ENCODE results near the gene TNNI2.

Gene TNNI2

DNA sequence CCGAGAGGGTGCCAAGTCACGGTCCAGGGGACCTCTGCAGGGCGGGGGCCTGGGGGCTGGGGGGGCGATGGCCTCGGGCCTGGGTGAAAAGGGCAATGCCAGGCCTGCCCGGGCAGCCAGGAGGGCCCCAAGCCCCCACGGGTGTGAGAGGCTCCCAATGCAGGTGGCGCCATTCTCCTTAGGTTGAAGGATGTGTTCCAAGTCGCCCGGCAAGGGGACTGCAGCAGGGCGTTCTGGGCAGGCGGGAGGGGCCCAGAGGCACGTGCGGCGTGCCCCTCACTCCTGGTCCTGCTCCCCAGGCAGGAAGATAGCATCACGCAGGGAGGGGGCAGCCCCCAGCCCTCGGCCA, 730 bp upstream of the TNNI2 start:
- TF ChIP-seq, protein P1, sequence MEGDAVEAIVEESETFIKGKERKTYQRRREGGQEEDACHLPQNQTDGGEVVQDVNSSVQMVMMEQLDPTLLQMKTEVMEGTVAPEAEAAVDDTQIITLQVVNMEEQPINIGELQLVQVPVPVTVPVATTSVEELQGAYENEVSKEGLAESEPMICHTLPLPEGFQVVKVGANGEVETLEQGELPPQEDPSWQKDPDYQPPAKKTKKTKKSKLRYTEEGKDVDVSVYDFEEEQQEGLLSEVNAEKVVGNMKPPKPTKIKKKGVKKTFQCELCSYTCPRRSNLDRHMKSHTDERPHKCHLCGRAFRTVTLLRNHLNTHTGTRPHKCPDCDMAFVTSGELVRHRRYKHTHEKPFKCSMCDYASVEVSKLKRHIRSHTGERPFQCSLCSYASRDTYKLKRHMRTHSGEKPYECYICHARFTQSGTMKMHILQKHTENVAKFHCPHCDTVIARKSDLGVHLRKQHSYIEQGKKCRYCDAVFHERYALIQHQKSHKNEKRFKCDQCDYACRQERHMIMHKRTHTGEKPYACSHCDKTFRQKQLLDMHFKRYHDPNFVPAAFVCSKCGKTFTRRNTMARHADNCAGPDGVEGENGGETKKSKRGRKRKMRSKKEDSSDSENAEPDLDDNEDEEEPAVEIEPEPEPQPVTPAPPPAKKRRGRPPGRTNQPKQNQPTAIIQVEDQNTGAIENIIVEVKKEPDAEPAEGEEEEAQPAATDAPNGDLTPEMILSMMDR (IDR thresholded peaks at IDR 0.05; ENCODE audit: insufficient read depth, low read length, poor library complexity, severe bottlenecking), result no peak
- Histone ChIP-seq H3K27me3 (replicated peaks; ENCODE audit: control insufficient read depth, insufficient read depth, low read length) (no peaks in the 10 kb centered on the region; the same call in 1 of the 2 replicates), H3K36me3 (ENCODE audit: control insufficient read depth, insufficient read depth, low read length) (no peaks in the 10 kb centered on the region), H3K4me3 (replicated peaks; ENCODE audit: low read depth, low read length) (no peak overlapping the region)
- DNase-seq (ENCODE audit: extremely low read depth, insufficient read length), result no peak

DNA sequence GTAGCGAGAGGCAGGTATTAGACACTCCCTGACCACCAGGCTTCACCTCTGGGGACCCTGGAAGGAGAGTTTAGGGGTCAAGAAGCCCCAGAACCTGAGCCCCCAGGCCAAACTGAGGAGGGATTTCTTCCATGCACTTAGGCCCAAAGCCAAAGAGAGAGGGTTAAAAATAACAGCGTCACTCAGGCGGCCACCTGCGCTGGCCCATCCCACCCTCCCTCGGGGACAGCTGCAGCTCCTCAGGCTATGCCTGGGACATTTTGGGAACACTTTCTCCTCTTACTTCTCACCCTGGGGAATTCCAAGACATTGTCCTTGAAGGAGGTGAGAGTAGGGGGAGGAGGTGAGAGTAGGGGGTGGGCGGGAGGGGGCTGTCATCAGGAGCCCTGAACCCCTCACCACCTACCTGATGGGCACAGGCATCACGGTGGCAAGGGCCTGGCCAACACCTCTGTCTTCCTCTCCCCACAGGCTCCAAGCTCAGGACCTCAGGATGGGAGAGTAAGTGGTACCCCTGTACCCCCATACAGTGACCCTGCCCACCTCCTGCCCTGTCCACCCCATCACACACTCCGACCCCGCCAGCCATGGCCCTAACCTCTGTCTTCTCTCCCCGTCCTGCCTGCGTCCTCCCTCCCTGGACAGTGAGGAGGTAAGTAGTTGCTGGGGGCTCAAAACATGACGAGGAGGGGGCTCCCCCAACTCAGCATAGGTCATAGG, 583 bp downstream of the TNNI2 start:
- H3K4me3 ChIP-seq (replicated peaks; ENCODE audit: low read depth, low read length), result no peak overlapping the region
- H3K27me3 ChIP-seq (replicated peaks; ENCODE audit: control insufficient read depth, insufficient read depth, low read length), result no peaks in the 10 kb centered on the region
- DNase-seq (ENCODE audit: extremely low read depth, insufficient read length), result no peak
- TF ChIP-seq, protein P1 (IDR thresholded peaks at IDR 0.05; ENCODE audit: insufficient read depth, low read length, poor library complexity, severe bottlenecking), result no peak
- no peaks in the 10 kb centered on the region for H3K36me3 ChIP-seq (ENCODE audit: control insufficient read depth, insufficient read depth, low read length)

DNA sequence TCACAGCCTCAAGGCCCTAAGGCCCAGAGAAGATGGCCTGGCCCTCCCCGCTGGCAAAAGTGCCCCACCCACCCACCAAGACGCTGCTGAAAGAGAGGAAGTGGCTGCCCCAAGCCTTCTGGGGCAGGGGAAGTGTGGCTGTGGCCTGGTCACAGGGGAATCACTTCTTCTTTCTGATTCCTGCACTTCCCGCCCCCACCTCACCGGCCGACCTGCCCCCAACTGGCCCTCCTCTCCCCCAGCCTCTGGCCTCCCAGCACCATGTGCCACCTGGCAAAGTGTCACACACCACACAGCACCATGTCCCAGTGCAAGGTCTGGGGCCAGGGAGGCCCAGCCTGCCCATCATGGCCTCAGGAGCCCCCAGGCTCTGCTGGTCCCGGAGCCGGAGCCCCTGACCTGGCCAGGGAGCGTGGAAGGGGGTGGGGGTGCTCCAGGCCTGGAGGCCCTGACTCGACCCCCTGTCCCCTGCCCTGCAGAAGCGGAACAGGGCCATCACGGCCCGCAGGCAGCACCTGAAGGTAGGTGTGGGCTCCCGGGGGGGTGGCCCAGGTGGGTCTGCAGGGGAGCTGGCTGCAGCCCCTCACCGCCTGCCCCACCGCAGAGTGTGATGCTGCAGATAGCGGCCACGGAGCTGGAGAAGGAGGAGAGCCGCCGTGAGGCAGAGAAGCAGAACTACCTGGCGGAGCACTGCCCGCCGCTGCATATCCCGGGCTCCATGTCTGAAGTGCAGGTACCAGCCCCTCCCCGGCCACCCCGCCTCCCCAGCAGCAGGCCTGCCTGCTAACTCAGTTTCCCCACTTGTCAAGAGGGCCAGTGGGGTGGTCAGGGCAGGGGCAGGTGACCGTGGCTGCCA, 1.4 kb downstream of the TNNI2 start:
- TF ChIP-seq, protein P1 (IDR thresholded peaks at IDR 0.05; ENCODE audit: insufficient read depth, low read length, poor library complexity, severe bottlenecking), result no peak
- no peak overlapping the region for H3K4me3 ChIP-seq (replicated peaks; ENCODE audit: low read depth, low read length)
- H3K36me3 ChIP-seq (ENCODE audit: control insufficient read depth, insufficient read depth, low read length), result no peaks in the 10 kb centered on the region
- no peaks in the 10 kb centered on the region for H3K27me3 ChIP-seq (replicated peaks; ENCODE audit: control insufficient read depth, insufficient read depth, low read length)
- peak; percentile 59 for DNase-seq (ENCODE audit: extremely low read depth, insufficient read length)

DNA sequence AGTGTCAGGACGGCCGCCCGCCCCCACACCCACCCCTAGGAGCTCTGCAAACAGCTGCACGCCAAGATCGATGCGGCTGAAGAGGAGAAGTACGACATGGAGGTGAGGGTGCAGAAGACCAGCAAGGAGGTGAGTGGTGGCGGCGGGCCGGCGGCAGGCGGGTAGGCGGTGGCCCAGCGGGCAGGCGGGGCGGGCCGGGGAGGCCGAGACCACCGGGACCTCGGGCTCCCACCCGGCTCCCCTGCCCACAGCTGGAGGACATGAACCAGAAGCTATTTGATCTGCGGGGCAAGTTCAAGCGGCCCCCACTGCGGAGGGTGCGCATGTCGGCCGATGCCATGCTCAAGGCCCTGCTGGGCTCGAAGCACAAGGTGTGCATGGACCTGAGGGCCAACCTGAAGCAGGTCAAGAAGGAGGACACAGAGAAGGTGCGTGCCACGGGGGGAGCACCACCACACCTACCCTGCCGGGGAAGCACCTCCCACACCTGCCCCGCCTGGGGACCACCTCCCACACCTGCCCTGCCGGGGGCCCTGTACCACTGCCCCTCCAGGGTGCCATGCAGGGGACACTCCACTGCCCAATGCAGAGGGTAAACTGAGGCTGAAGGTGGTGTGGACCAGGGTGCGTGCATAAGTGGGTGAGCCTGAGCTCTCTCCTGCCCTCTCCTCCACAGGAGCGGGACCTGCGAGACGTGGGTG, 2.1 kb downstream of the TNNI2 start:
- TF ChIP-seq, protein P1 (IDR thresholded peaks at IDR 0.05; ENCODE audit: insufficient read depth, low read length, poor library complexity, severe bottlenecking), result no peak
- Histone ChIP-seq H3K27me3 (replicated peaks; ENCODE audit: control insufficient read depth, insufficient read depth, low read length) (no peaks in the 10 kb centered on the region), H3K36me3 (ENCODE audit: control insufficient read depth, insufficient read depth, low read length) (no peaks in the 10 kb centered on the region), H3K4me3 (replicated peaks; ENCODE audit: low read depth, low read length) (no peak overlapping the region)
- peak; percentile 4 for DNase-seq (ENCODE audit: extremely low read depth, insufficient read length)

DNA sequence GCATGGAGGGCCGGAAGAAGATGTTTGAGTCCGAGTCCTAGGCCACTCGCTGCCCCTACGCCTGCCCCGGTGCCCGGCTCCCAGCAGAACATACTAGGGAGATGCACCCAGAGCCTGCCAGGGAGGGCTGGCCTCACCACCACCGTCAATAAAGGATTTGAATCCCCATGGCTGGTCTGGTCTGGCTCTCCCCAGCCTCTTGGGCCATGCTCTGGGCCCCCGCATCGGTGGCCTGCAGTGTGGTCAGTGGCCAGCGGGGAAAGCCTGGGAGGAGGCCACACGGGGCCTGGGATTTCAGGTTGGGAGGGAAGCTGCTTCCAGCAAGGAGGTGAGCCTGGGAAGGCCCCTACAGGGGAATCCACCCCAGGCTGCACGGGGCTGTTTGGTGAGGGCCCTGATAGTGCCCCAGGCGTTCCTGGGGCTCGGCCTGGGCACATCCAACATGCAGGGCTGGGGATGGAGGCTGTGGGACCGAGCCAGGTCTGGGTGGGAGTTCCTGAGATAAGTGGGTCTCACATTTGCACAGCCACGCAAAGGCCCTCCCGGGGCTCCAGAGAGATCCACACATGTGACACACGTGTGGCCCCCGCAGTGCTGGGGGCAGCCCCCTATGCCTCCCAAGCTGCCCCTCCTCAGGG, 2.8 kb downstream of the TNNI2 start:
- Histone ChIP-seq H3K4me3 (replicated peaks; ENCODE audit: low read depth, low read length) (no peak overlapping the region), H3K36me3 (ENCODE audit: control insufficient read depth, insufficient read depth, low read length) (no peaks in the 10 kb centered on the region), H3K27me3 (replicated peaks; ENCODE audit: control insufficient read depth, insufficient read depth, low read length) (no peaks in the 10 kb centered on the region)
- peak; percentile 9 for DNase-seq (ENCODE audit: extremely low read depth, insufficient read length)
- TF ChIP-seq, protein P1 (IDR thresholded peaks at IDR 0.05; ENCODE audit: insufficient read depth, low read length, poor library complexity, severe bottlenecking), result no peak

Measured in GM06990 (cell line).